HepG2 (cell line): ENCODE results near the gene RPS6KA2. TPM values are rescaled to one million over a fixed set of nuclear protein-coding genes. Genes with fewer than 3 reads are reported as not detected.
A peak's percentile ranks its signal among the peaks of the same experiment; 100 is the strongest.

ENCODE experiments used
- ARID2 ChIP-seq: sonication (generic); formaldehyde crosslinking; IDR thresholded peaks from 2 replicates; pipeline ENCODE4 v1.8.1; 2022; ENCODE audit warnings: mild to moderate bottlenecking, missing genetic modification reagents, borderline replicate concordance
- CC2D1A ChIP-seq: sonication (generic); formaldehyde crosslinking; IDR thresholded peaks from 2 replicates; pipeline ENCODE4 v1.8.1; 2023; ENCODE audit warnings: mild to moderate bottlenecking, missing genetic modification reagents
- EP300 ChIP-seq, 3 experiments: sonication (generic) in 1 of 3; formaldehyde crosslinking in 1 of 3; IDR thresholded peaks; 2 replicates each; pipeline versions ENCODE4 v1.5.1 to v1.6.1; 2011 to 2020; ENCODE audit warnings: low read depth in 2 of 3, low read length in 2 of 3, borderline replicate concordance in 1 of 3, improper control_type of control experiment in 1 of 3, mild to moderate bottlenecking in 1 of 3, missing genetic modification reagents in 1 of 3, moderate library complexity in 1 of 3
- GPN1 ChIP-seq: sonication (generic); formaldehyde crosslinking; IDR thresholded peaks from 2 replicates; pipeline ENCODE4 v1.5.1; 2020; ENCODE audit warnings: missing genetic modification reagents, borderline replicate concordance
- MNT ChIP-seq: fragments of 450-650 bp; IDR thresholded peaks from 2 replicates; pipeline ENCODE4 v1.6.1; 2016
- MXD4 ChIP-seq: IDR thresholded peaks from 2 replicates; pipeline ENCODE4 v1.6.1; 2016; ENCODE audit warnings: mild to moderate bottlenecking, missing biosample characterization, missing genetic modification reagents
- PLSCR1 ChIP-seq: sonication (generic); formaldehyde crosslinking; IDR thresholded peaks from 2 replicates; pipeline ENCODE4 v1.5.0; 2020; ENCODE audit warnings: missing genetic modification reagents, mild to moderate bottlenecking, borderline replicate concordance
- RBM39 ChIP-seq: fragments of 200-400 bp; formaldehyde crosslinking; IDR thresholded peaks from one replicate; pipeline ENCODE4 v1.6.1; 2018; ENCODE audit warnings: antibody characterized with exemption, mild to moderate bottlenecking, low read depth, low read length; ENCODE audit not compliant: poor library complexity, severe bottlenecking
- SIN3A ChIP-seq: IDR thresholded peaks from 2 replicates; pipeline ENCODE4 v1.6.1; 2011; ENCODE audit warnings: low read depth, mild to moderate bottlenecking, control low read depth, low read length, borderline replicate concordance
- TSC22D2 ChIP-seq: sonication (generic); formaldehyde crosslinking; IDR thresholded peaks from 2 replicates; pipeline ENCODE4 v1.5.1; 2020; ENCODE audit warnings: missing genetic modification reagents, mild to moderate bottlenecking, borderline replicate concordance
- WIZ ChIP-seq: sonication (generic); formaldehyde crosslinking; IDR thresholded peaks from 2 replicates; pipeline ENCODE4 v1.5.1; 2020; ENCODE audit warnings: mild to moderate bottlenecking, missing genetic modification reagents
- ZNF407 ChIP-seq: sonication (generic); formaldehyde crosslinking; IDR thresholded peaks from one replicate; pipeline ENCODE4 v1.5.1; 2020; ENCODE audit warnings: mild to moderate bottlenecking, missing genetic modification reagents; ENCODE audit errors: not compliant biosample characterization
- ZNF484 ChIP-seq: sonication (generic); formaldehyde crosslinking; IDR thresholded peaks from 2 replicates; pipeline ENCODE4 v1.5.1; 2020; ENCODE audit warnings: mild to moderate bottlenecking, low read depth, missing genetic modification reagents, borderline replicate concordance
- ZNF543 ChIP-seq: sonication (generic); formaldehyde crosslinking; IDR thresholded peaks from 2 replicates; pipeline ENCODE4 v1.4.0; 2020; ENCODE audit warnings: mild to moderate bottlenecking, missing genetic modification reagents
- ZNF691 ChIP-seq: sonication (generic); formaldehyde crosslinking; IDR thresholded peaks from 2 replicates; pipeline ENCODE4 v1.4.0; 2020; ENCODE audit warnings: missing genetic modification reagents, low read depth, mild to moderate bottlenecking, borderline replicate concordance
- ZNF792 ChIP-seq: IDR thresholded peaks from 2 replicates; pipeline ENCODE4 v1.6.1; 2016
- ZSCAN21 ChIP-seq: sonication (generic); formaldehyde crosslinking; IDR thresholded peaks from 2 replicates; pipeline ENCODE4 v1.8.0; 2022; ENCODE audit warnings: mild to moderate bottlenecking, missing genetic modification reagents, moderate library complexity, borderline replicate concordance
- polyA plus RNA-seq, 8 experiments: library from polyadenylated mRNA; depleted of rRNA in 3 of 8; stranded (reverse) in 7 of 8; unstranded in 1 of 8; fragments of >200 nt; fragmentation: Illumina TruSeq in 4 of 8; extraction: Trizol in 4 of 8; gene quantifications; 2 replicates each; pipeline versions ENCODE4 v1.2.1 to v1.2.3, GENCODE V29; 2011 to 2016; ENCODE audit warnings: low read depth in 4 of 8, missing spikeins in 1 of 8, mixed read lengths in 1 of 8; ENCODE audit not compliant: insufficient read depth in 1 of 8
- total RNA-seq, 5 experiments: library from RNA; depleted of rRNA; stranded (reverse); fragments of >200 nt; fragmentation: Illumina TruSeq; extraction: Trizol; gene quantifications; 2 replicates each; pipeline ENCODE4 v1.2.3, GENCODE V29; 2016; ENCODE audit warnings: low read depth in 1 of 5

RPS6KA2 gene
- total and polyA plus RNA-seq, 2 of the 13 experiments (the other 11 are each of a cell fraction or from before 2014, with no cell fraction given), result 0.22 to 0.38 TPM

GRCh38 chr6:166361077-166361429 lies 266.0 kb downstream of the RPS6KA2 start (continued):
- TF ChIP-seq ZNF407 (CRISPR knock-in tag), result no peak
- TF ChIP-seq ZSCAN21 (CRISPR knock-in tag), result peak; percentile 87
- no peak for TF ChIP-seq PLSCR1 (CRISPR knock-in tag)
- peak; percentile 97 to 99 for TF ChIP-seq EP300 (IDR thresholded peaks at IDR 0.05; ENCODE audit: low read depth in 2 of 2, low read length in 2 of 2)
- TF ChIP-seq EP300 (CRISPR knock-in tag; IDR thresholded peaks at IDR 0.05; ENCODE audit: borderline replicate concordance), result peak; percentile 96
- no peak for TF ChIP-seq ZNF691 (CRISPR knock-in tag)
- TF ChIP-seq MXD4 (CRISPR knock-in tag), result peak; percentile 99
- peak; percentile 85; the same call in 1 of the 2 replicates for TF ChIP-seq SIN3A
- peak; percentile 85 for TF ChIP-seq ZNF543
- TF ChIP-seq MNT, result peak; percentile 89
- TF ChIP-seq ZNF792 (CRISPR knock-in tag), result peak; percentile 99
- TF ChIP-seq ARID2 (CRISPR knock-in tag), result no peak; the same call in 1 of the 2 replicates
- TF ChIP-seq GPN1 (CRISPR knock-in tag), result no peak
- no peak for TF ChIP-seq ZNF484 (CRISPR knock-in tag)
- peak; percentile 90 for TF ChIP-seq TSC22D2 (CRISPR knock-in tag)
- TF ChIP-seq WIZ (CRISPR knock-in tag), result peak; percentile 91; the same call in 1 of the 2 replicates
- TF ChIP-seq RBM39, result no peak
- TF ChIP-seq CC2D1A (CRISPR knock-in tag), result peak; percentile 98
